NCI-H446 treated with DMSO at 0.1 percent for 48 hours (cell line): ENCODE measurements around the gene PDZRN4.
"Not testable (repeated sequence)": the region's sequence is repeated elsewhere in the genome, so short reads cannot be mapped to it uniquely, and the experiment has no call there.

ENCODE experiments used
- DNase-seq: peaks from one replicate; lab custom pipeline; 2025; lab: John Stamatoyannopoulos, UW

PDZRN4 gene

DNA sequence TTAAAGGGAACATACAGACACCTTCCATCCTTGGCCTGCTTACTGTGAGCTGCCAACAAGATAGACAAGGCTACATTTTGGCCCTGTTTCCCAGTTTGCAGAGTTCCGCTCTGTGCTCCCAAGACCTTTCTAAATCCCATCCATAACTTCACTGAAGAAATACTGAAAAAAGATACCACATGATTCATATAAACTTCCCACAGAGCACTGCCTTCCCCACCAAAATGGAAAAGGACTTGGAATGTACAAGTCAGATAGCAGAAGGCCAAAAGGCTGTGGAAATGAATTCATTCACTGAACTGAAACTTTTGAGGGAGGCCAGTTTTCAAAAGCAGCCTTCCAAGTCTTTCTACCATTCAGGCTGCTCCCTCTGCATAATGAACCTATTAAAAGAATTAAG, 29.6 kb downstream of the PDZRN4 start:
- DNase-seq = no peak

DNA sequence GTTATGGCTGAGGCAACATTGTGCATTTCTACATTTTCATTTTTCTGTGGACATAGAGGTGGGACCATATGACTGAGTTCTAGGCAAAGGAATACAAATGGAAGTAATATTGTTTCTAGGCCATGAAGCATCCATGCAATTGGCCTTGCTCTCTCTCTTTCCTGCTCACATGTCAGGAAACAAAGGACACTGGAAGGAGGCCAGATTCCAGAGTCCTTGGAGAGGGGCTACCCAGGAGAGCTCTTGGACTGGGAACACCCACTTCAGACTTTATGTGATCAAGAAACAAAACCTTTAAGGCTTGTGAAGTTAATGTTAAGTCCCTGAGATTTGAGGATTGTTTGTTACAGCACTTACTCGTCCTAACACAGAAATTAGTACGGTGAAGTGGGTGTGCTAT, 32.8 kb downstream of the PDZRN4 start:
- DNase-seq = no peak

DNA sequence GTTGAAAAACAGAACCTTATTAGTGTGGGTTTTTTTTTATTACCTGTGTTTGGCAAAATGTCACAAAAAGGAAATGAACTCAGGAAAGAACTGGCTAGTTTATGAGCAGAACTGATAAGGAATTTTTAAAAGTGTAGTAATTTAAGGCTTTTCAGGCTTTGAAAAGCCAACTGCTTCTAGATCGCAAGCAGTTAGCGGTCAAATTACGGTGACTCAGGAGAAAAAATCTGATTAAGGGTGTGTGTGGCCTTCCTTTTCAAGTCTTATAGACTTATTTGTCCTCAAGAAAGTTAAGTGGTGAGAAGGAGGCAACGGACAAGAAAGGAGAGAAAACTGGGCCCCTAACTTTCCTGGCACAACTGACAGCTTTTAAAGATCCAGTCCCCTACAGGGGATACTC, 33.4 kb downstream of the PDZRN4 start:
- no peak for DNase-seq

- no peak for DNase-seq
Observed at GRCh38 chr12:41223600-41223999, 35.5 kb downstream of the PDZRN4 start.

DNA sequence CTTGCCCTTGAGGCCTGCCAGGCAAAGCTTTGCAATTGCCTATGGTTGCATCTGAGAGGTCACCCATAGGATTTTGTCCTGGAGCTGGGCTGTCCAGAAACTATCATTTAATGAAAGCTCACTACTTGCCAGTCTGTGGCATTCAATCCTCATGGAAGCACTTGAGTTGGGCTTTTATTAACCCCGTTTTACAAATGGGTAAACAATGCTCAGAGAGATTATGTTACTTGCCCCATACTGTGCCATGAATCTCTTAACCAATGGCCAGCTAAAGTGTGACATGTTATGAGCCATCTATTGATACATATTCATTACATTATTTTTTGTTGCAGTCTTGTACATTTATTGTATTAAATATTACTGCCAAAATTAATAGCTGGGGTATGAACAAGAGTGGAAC, 35.9 kb downstream of the PDZRN4 start:
- DNase-seq = no peak

- no peak for DNase-seq
Observed at GRCh38 chr12:41225179-41225578, 37.1 kb downstream of the PDZRN4 start.

DNA sequence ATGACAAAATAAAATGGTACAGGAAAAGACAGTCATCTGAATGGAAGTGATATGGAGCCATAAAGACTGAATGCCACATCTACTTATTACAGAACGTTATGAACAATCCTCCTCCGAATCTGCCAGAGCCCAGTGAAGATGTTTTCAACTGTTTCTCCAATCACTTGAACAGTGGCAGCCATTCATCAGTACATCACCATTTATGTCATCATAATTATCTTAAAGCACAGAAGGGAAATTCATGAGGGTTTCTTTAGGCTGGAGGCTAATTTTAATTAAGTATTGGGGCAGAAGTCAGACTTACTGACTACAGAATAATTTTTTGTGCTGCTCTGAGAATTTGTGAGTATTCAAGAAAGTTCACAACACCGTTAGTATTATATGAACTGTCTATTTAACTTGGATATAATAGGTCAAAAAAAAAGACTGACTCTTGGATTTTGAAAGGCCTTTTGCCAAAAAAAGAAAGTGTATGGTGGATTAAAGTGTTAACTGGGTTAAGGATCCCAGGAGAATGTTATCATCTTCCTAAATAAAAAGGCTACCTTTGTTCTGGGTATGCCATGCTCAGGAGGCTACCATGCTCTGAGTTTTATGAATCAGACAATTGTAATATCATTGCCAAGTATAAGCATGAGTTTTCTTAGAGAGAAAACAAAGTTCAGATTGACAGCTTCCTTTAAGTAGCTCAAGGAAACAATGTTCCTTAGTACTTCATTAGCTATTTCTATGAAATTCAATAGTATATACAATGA, 40.1 kb downstream of the PDZRN4 start:
- no peak for DNase-seq

GRCh38 chr12:41230756-41231155, 42.6 kb downstream of the PDZRN4 start:
- no peak for DNase-seq

GRCh38 chr12:41234692-41235091, 46.6 kb downstream of the PDZRN4 start:
- peak; percentile 83 for DNase-seq

- DNase-seq = no peak
Observed at GRCh38 chr12:41242603-41243002, 54.5 kb downstream of the PDZRN4 start.

DNA sequence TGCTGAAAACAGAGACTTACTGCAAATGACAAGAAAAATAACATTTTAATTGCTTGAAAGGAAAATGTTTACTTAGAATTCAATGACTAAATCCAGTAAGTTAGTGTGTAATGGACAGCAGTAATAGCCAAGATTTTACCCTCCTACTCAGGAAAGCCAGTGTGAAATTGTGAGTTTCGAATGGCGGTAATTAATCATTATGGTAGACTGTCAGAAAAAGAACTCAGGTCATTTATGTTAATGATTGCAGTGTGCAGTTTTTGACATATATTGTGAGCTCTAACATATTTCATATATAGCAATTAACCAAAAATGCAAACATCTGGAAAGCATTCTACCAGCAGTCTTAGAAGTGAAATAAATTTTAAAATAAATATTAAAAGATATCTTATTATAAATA, 60.3 kb downstream of the PDZRN4 start:
- DNase-seq = no peak

- peak; percentile 11 for DNase-seq
Observed at GRCh38 chr12:41250748-41251147, 62.6 kb downstream of the PDZRN4 start.

- DNase-seq = no peak
Observed at GRCh38 chr12:41254004-41254914, 66.1 kb downstream of the PDZRN4 start.

DNA sequence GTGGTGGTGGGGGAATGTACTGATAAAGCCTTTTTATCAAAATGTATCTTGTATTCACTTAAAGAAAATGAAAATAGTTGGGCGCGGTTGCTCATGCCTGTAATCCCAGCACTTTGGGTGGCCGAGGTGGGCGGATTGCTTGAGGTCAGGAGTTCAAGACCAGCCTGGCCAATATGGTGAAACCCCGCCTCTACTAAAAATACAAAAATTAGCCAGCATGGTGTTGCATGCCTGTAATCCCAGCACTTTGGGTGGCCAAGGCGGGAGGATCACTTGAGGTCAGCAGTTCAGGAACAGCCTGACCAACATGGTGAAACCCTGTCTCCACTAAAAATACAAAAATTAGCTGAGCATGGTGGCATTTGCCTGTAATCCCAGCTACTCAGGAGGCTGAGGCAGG, 75.1 kb downstream of the PDZRN4 start:
- not testable (repeated sequence) for DNase-seq

- DNase-seq = no peak
Observed at GRCh38 chr12:41264281-41264680, 76.2 kb downstream of the PDZRN4 start.

- DNase-seq = no peak
Observed at GRCh38 chr12:41269056-41269455, 80.9 kb downstream of the PDZRN4 start.

DNA sequence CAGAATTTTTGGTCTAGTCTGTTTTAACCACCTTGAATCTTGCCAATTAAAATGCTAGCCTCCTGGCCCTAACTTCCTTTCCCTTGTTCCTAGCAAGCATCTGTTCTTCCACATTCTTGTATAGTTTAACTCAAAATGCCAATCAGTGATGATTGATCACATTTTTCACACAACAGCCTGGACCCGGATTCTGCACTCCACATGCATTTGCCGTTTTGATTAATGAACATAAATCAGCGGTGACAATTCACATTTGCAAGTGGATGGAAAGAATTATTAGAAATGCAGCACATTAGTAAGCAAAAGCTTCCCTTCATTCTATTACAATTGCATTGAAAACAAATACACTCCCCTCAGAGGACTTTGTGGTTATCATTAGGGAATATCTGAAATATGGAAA, 83.4 kb downstream of the PDZRN4 start:
- no peak for DNase-seq

- DNase-seq = no peak
Observed at GRCh38 chr12:41274643-41275042, 86.5 kb downstream of the PDZRN4 start.

GRCh38 chr12:41277100-41277945, 89.2 kb downstream of the PDZRN4 start:
- no peak for DNase-seq

- DNase-seq = no peak
Observed at GRCh38 chr12:41277946-41278267, 89.8 kb downstream of the PDZRN4 start.

DNA sequence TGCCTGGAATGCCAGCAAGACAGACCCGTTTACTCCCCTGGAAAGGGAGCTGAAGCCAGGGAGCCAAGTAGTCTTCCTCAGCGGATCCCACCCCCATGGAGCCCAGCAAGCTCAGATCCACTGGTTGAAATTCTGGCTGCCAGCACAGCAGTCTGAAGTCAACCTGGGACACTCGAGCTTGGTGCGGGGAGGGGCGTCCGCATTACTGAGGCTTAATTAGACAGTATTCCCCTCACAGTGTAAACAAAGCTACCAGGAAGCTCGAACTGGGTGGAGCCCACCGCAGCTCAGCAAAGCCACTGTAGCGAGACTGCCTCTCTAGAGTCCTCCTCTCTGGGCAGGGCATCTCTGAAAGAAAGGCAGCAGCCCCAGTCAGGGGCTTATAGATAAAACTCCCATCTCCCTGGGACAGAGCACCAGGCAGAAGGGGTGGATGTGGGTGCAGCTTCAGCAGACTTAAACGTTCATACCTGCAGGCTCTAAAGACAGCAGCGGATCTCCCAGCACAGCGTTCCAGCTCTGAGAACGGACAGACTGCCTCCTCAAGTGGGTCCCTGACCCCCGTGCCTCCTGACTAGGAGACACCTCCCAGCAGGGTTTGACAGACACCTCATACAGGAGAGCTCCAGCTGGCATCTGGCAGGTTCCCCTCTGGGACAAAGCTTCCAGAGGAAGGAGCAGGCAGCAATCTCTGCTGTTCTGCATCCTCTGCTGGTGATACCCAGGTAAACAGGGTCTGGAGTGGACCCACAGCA, 92.4 kb downstream of the PDZRN4 start:
- DNase-seq = not testable (repeated sequence)

GRCh38 chr12:41285470-41285869, 97.3 kb downstream of the PDZRN4 start:
- DNase-seq = not testable (repeated sequence)
